Mesenteric fat pad (tissue), 1 donor: ENCODE data around the gene EFR3B. TPM values are rescaled to one million over a fixed set of nuclear protein-coding genes. Genes with fewer than 3 reads are reported as not detected.
"Not testable (repeated sequence)": the region's sequence is repeated elsewhere in the genome, so short reads cannot be mapped to it uniquely, and the experiment has no call there.

ENCODE experiments used
- DNase-seq: peaks from one replicate; pipeline ENCODE4 v3.0.0-alpha.2; 2020; ENCODE audit warnings: low spot score
- total RNA-seq: library from RNA; stranded (reverse); fragmentation: NEBNext Ultra II Directional; extraction: Animal tissue kit (Norgen Biotek cat#: 25700); gene quantifications from one replicate; pipeline ENCODE4 v1.2.1, GENCODE V29; 2021
- donor health status: DM: yes; HTN: yes; CAD: no.

The EFR3B gene
- total RNA-seq, 1 donor from 2014 or later: 2.0 TPM

GRCh38 chr2:25104736-25105135 lies 62.9 kb downstream of the EFR3B start:
- DNase-seq: no peak

GRCh38 chr2:25105336-25106085 lies 63.6 kb downstream of the EFR3B start:
- DNase-seq: no peak

GRCh38 chr2:25109822-25110221 lies 67.9 kb downstream of the EFR3B start:
- no peak for DNase-seq

- no peak for DNase-seq
Measured at GRCh38 chr2:25112113-25112512, 70.2 kb downstream of the EFR3B start.

GRCh38 chr2:25115249-25115883 lies 73.5 kb downstream of the EFR3B start:
- DNase-seq: no peak

GRCh38 chr2:25115902-25116301 lies 74.0 kb downstream of the EFR3B start:
- DNase-seq: no peak

- DNase-seq: no peak
Measured at GRCh38 chr2:25116956-25117355, 75.1 kb downstream of the EFR3B start.

- no peak for DNase-seq
Measured at GRCh38 chr2:25119263-25119662, 77.4 kb downstream of the EFR3B start.

GRCh38 chr2:25122367-25122766 lies 80.5 kb downstream of the EFR3B start:
- DNase-seq: no peak

- no peak for DNase-seq
Measured at GRCh38 chr2:25123682-25124081, 81.8 kb downstream of the EFR3B start.

- DNase-seq: no peak
Measured at GRCh38 chr2:25125189-25125588, 83.3 kb downstream of the EFR3B start.

GRCh38 chr2:25125976-25126375 lies 84.1 kb downstream of the EFR3B start:
- no peak for DNase-seq

GRCh38 chr2:25127071-25127470 lies 85.2 kb downstream of the EFR3B start:
- DNase-seq: not testable (repeated sequence)

GRCh38 chr2:25127646-25128045 lies 85.8 kb downstream of the EFR3B start:
- no peak for DNase-seq

GRCh38 chr2:25129901-25130520 lies 88.1 kb downstream of the EFR3B start:
- DNase-seq: no peak

GRCh38 chr2:25131253-25131566 lies 89.3 kb downstream of the EFR3B start:
- no peak for DNase-seq

- DNase-seq: no peak
Measured at GRCh38 chr2:25131567-25132298, 89.9 kb downstream of the EFR3B start.

- no peak for DNase-seq
Measured at GRCh38 chr2:25132299-25132635, 90.4 kb downstream of the EFR3B start.

GRCh38 chr2:25132693-25133092 lies 90.8 kb downstream of the EFR3B start:
- DNase-seq: no peak

GRCh38 chr2:25140535-25140934 lies 98.7 kb downstream of the EFR3B start:
- DNase-seq: not testable (repeated sequence)

GRCh38 chr2:25141120-25141519 lies 99.2 kb downstream of the EFR3B start:
- DNase-seq: no peak

GRCh38 chr2:25145803-25146202 lies 103.9 kb downstream of the EFR3B start:
- no peak for DNase-seq
